A673 (cell line): ENCODE measurements around the gene RPTOR. TPM values are rescaled to one million over a fixed set of nuclear protein-coding genes. Genes with fewer than 3 reads are reported as not detected.

Source experiments
- BruUV-seq: library from RNA; stranded (reverse); fragments of 400-500 nt; replicated peaks from 2 replicates; lab custom pipeline; 2021; lab: Mats Ljungman, UMichigan
- CTCF ChIA-PET: fragments of 300-600 bp; sonication (Branson Sonifier 250); formaldehyde crosslinking; loops from one replicate; lab custom pipeline; 2022; ENCODE audit warnings: antibody characterized with exemption; lab: Charles Lee
- POLR2A ChIA-PET: fragments of 300-600 bp; sonication (Branson Sonifier 250); formaldehyde crosslinking; loops from one replicate; lab custom pipeline; 2022; ENCODE audit warnings: antibody characterized with exemption; ENCODE audit not compliant: low non-redundant PET; lab: Charles Lee
- DNase-seq: peaks from one replicate; pipeline ENCODE4 v3.0.0-alpha.2; 2015; ENCODE audit warnings: low spot score
- H3K27ac ChIP-seq: fragments of 200-600 bp; sonication (generic); 2 replicates; pipeline ENCODE4 v1.5.1; 2016; ENCODE audit warnings: mixed run types, low read depth, mild to moderate bottlenecking, mixed read lengths, antibody characterized with exemption, low read length; ENCODE audit not compliant: poor library complexity, severe bottlenecking
- H3K27me3 ChIP-seq: fragments of 200-600 bp; sonication (generic); replicated peaks from 2 replicates; pipeline ENCODE4 v1.6.1; 2017; ENCODE audit warnings: mixed run types, low read depth, mild to moderate bottlenecking, mixed read lengths, antibody characterized with exemption, low read length; ENCODE audit not compliant: insufficient read depth, poor library complexity
- H3K36me3 ChIP-seq: fragments of 200-600 bp; sonication (generic); 2 replicates; pipeline ENCODE4 v1.6.1; 2016; ENCODE audit warnings: mixed run types, mild to moderate bottlenecking, mixed read lengths, antibody characterized with exemption, low read length; ENCODE audit not compliant: insufficient read depth, poor library complexity, severe bottlenecking
- H3K4me1 ChIP-seq: fragments of 200-600 bp; sonication (generic); 2 replicates; pipeline ENCODE4 v1.6.1; 2017; ENCODE audit warnings: mixed run types, mild to moderate bottlenecking, mixed read lengths, antibody characterized with exemption, low read length; ENCODE audit not compliant: insufficient read depth, poor library complexity, severe bottlenecking
- H3K4me3 ChIP-seq: fragments of 200-600 bp; sonication (generic); 2 replicates; pipeline ENCODE4 v1.5.1; 2016; ENCODE audit warnings: low read depth, mixed run types, mild to moderate bottlenecking, mixed read lengths, low read length; ENCODE audit not compliant: poor library complexity, severe bottlenecking
- H3K9me3 ChIP-seq: fragments of 200-600 bp; sonication (generic); 2 replicates; pipeline ENCODE4 v1.6.1; 2016; ENCODE audit warnings: mixed run types, low read depth, mild to moderate bottlenecking, mixed read lengths, antibody characterized with exemption, low read length; ENCODE audit not compliant: poor library complexity, severe bottlenecking
- CTCF ChIP-seq: fragments of 300-800, 200-600 bp; sonication (generic); conservative IDR thresholded peaks from 2 replicates; pipeline ENCODE4 v1.5.1; 2017; ENCODE audit warnings: low read depth, mild to moderate bottlenecking, antibody characterized with exemption, low read length, moderate library complexity, mixed read lengths
- EZH2 ChIP-seq: fragments of 200-600 bp; sonication (generic); IDR thresholded peaks from 2 replicates; pipeline ENCODE4 v1.6.1; 2017; ENCODE audit warnings: borderline replicate concordance, low read depth, mild to moderate bottlenecking, mixed read lengths, antibody characterized with exemption, low read length; ENCODE audit not compliant: poor library complexity, severe bottlenecking
- intact Hi-C: fragments of 100-400 bp; cut with micrococcal nuclease; formaldehyde crosslinking; loops from one replicate; pipeline ENCODE4 v1.10.0; 2022; ENCODE audit not compliant: unreplicated experiment
- total RNA-seq: library from RNA; stranded (reverse); gene quantifications from 2 replicates; pipeline ENCODE4 v1.2.3, GENCODE V29; 2021

Gene RPTOR
- total RNA-seq, 1 experiment from 2014 or later = 55.2 TPM

GRCh38 chr17:80630560-80631120, 86.0 kb downstream of the RPTOR start:
- no TSS peak for BruUV-seq
- CTCF ChIA-PET = no interaction called here
- no peaks in the 10 kb centered on the region for H3K27me3 ChIP-seq
- no peaks in the 10 kb centered on the region for H3K4me1 ChIP-seq
- no peaks in the 10 kb centered on the region for H3K36me3 ChIP-seq
- no peaks in the 10 kb centered on the region for H3K9me3 ChIP-seq
- no peak for DNase-seq
- intact Hi-C loops = no loop called here
- TF ChIP-seq EZH2 (no peak), CTCF (no peak)
- H3K27ac ChIP-seq = no peak overlapping the region
- POLR2A ChIA-PET = no interaction called here
- no peak overlapping the region for H3K4me3 ChIP-seq

- TF ChIP-seq EZH2 (no peak), CTCF (no peak)
- no peak for DNase-seq
- Histone ChIP-seq H3K4me3 (no peak overlapping the region), H3K9me3 (no peaks in the 10 kb centered on the region), H3K36me3 (no peaks in the 10 kb centered on the region), H3K27ac (no peak overlapping the region), H3K27me3 (no peaks in the 10 kb centered on the region), H3K4me1 (no peaks in the 10 kb centered on the region)
- intact Hi-C loops = no loop called here
- ChIA-PET CTCF (no interaction called here), POLR2A (no interaction called here)
- BruUV-seq = no TSS peak
These were observed 86.8 kb downstream of the RPTOR start for GRCh38 chr17:80631142-80632045.

GRCh38 chr17:80632046-80632581, 87.5 kb downstream of the RPTOR start:
- H3K36me3 ChIP-seq = no peaks in the 10 kb centered on the region
- no peak for TF ChIP-seq CTCF
- TF ChIP-seq EZH2 = no peak
- no peak for DNase-seq
- no TSS peak for BruUV-seq
- no peaks in the 10 kb centered on the region for H3K27me3 ChIP-seq
- H3K4me1 ChIP-seq = no peaks in the 10 kb centered on the region
- H3K27ac ChIP-seq = no peak overlapping the region
- no peaks in the 10 kb centered on the region for H3K9me3 ChIP-seq
- intact Hi-C loops = no loop called here
- no peak overlapping the region for H3K4me3 ChIP-seq
- ChIA-PET CTCF (no interaction called here), POLR2A (no interaction called here)
